ENCODE measurements around the gene FAM174B.

The FAM174B gene

GRCh38 chr15:92638709-92639365, 16.7 kb downstream of the FAM174B start:
- no peak for DNase-seq

- no peak for DNase-seq
These were observed 17.3 kb downstream of the FAM174B start for GRCh38 chr15:92638291-92638708.

GRCh38 chr15:92637626-92638025, 17.9 kb downstream of the FAM174B start:
- no peak for DNase-seq

GRCh38 chr15:92636908-92637481, 18.6 kb downstream of the FAM174B start:
- DNase-seq: no peak

GRCh38 chr15:92636401-92636907, 19.1 kb downstream of the FAM174B start:
- no peak for DNase-seq

GRCh38 chr15:92634671-92635201, 20.8 kb downstream of the FAM174B start:
- no peak for DNase-seq

- no peak for DNase-seq
These were observed 21.5 kb downstream of the FAM174B start for GRCh38 chr15:92634060-92634459.

GRCh38 chr15:92633418-92633817, 22.2 kb downstream of the FAM174B start:
- DNase-seq: no peak

GRCh38 chr15:92633001-92633400, 22.6 kb downstream of the FAM174B start:
- DNase-seq: no peak

- DNase-seq: no peak
These were observed 23.9 kb downstream of the FAM174B start for GRCh38 chr15:92631721-92632120.

- no peak for DNase-seq
These were observed 25.5 kb downstream of the FAM174B start for GRCh38 chr15:92629975-92630626.

- DNase-seq: no peak
These were observed 26.1 kb downstream of the FAM174B start for GRCh38 chr15:92629276-92629974.

GRCh38 chr15:92627014-92627413, 28.6 kb downstream of the FAM174B start:
- no peak for DNase-seq

- DNase-seq: no peak
These were observed 30.2 kb downstream of the FAM174B start for GRCh38 chr15:92625251-92625980.

GRCh38 chr15:92624401-92624991, 31.1 kb downstream of the FAM174B start:
- no peak for DNase-seq

- DNase-seq: no peak
These were observed 32.1 kb downstream of the FAM174B start for GRCh38 chr15:92623435-92623834.

GRCh38 chr15:92621972-92622533, 33.5 kb downstream of the FAM174B start:
- DNase-seq: no peak

- DNase-seq: no peak
These were observed 34.6 kb downstream of the FAM174B start for GRCh38 chr15:92620991-92621390.

GRCh38 chr15:92619145-92620101, 36.2 kb downstream of the FAM174B start:
- DNase-seq: no peak

Measured in CD4-positive, alpha-beta T cell treated with Interleukin-21 for 1 hour (primary cell).